CD4-positive, alpha-beta T cell (primary cell): ENCODE results near the gene CDC37L1. TPM values are rescaled to one million over a fixed set of nuclear protein-coding genes. Genes with fewer than 3 reads are reported as not detected.

Experiments used
- ATAC-seq: fragments of 200-7000 bp; cut with Tn5 transposase; one replicate; pipeline ENCODE4 v1.10.0; 2022; ENCODE audit warnings: mild to moderate bottlenecking; ENCODE audit not compliant: poor library complexity
- CTCF ChIA-PET: fragments of 350-600 bp; sonication (Branson Sonifier 250); formaldehyde crosslinking; loops from one replicate; lab custom pipeline; 2021; ENCODE audit warnings: antibody characterized with exemption, inconsistent platforms; lab: Charles Lee
- POLR2A ChIA-PET: fragments of 350-600 bp; sonication (Branson Sonifier 250); formaldehyde crosslinking; loops from one replicate; lab custom pipeline; 2021; ENCODE audit warnings: antibody characterized with exemption, inconsistent platforms; lab: Charles Lee
- DNase-seq, 14 experiments: peaks; one replicate each; pipeline ENCODE4 v3.0.0-alpha.2; 2013 to 2020; ENCODE audit warnings: mixed read lengths in 2 of 14
- H3K27ac ChIP-seq, 2 donors: one replicate each; pipeline versions ENCODE4 v1.5.1 to v1.7.0; 2013; ENCODE audit warnings: low read length in 2 of 2, low read depth in 1 of 2, mild to moderate bottlenecking in 1 of 2
- H3K27me3 ChIP-seq, 2 experiments: 1 replicate in 1 of 2; 2 replicates in 1 of 2; pipeline versions ENCODE4 v1.6.1 to v1.7.0; 2013; ENCODE audit warnings: low read length in 2 of 2, control low read depth in 1 of 2, mild to moderate bottlenecking in 1 of 2, moderate library complexity in 1 of 2; ENCODE audit not compliant: insufficient read depth in 2 of 2, control insufficient read depth in 1 of 2
- H3K36me3 ChIP-seq: one replicate; pipeline ENCODE4 v1.6.1; 2013; ENCODE audit warnings: low read length, control low read depth; ENCODE audit not compliant: insufficient read depth
- H3K4me1 ChIP-seq: one replicate; pipeline ENCODE4 v1.6.1; 2013; ENCODE audit warnings: low read length, control low read depth; ENCODE audit not compliant: insufficient read depth
- H3K4me3 ChIP-seq: one replicate; pipeline ENCODE4 v1.5.1; 2013; ENCODE audit warnings: mild to moderate bottlenecking, low read length, moderate library complexity
- H3K9me3 ChIP-seq, 2 experiments: 1 replicate in 1 of 2; 2 replicates in 1 of 2; pipeline versions ENCODE4 v1.6.1 to v1.7.0; 2013; ENCODE audit warnings: low read length in 2 of 2, mild to moderate bottlenecking in 2 of 2, control low read depth in 1 of 2, moderate library complexity in 1 of 2; ENCODE audit not compliant: control insufficient read depth in 1 of 2, insufficient read depth in 1 of 2
- H3K27ac Mint-ChIP-seq: one replicate; pipeline ENCODE4 v1.8.0; 2020; ENCODE audit warnings: mixed read lengths
- H3K27me3 Mint-ChIP-seq: one replicate; pipeline ENCODE4 v1.8.0; 2021; ENCODE audit warnings: mixed read lengths
- H3K36me3 Mint-ChIP-seq: one replicate; pipeline ENCODE4 v1.8.0; 2021; ENCODE audit warnings: low read depth, mixed read lengths
- H3K4me1 Mint-ChIP-seq: one replicate; pipeline ENCODE4 v1.8.0; 2021; ENCODE audit warnings: low read depth, mixed read lengths
- H3K4me3 Mint-ChIP-seq: one replicate; pipeline ENCODE4 v1.8.0; 2020; ENCODE audit warnings: mild to moderate bottlenecking, mixed read lengths
- H3K9me3 Mint-ChIP-seq: one replicate; pipeline ENCODE4 v1.8.0; 2020; ENCODE audit warnings: mixed read lengths
- intact Hi-C, 2 experiments: fragments of 100-400 bp; cut with DNase I in 1 of 2; cut with micrococcal nuclease in 1 of 2; formaldehyde crosslinking; loops; one replicate each; pipeline versions ENCODE4 v1.15.1 to v1.9.0; 2023 to 2025; cut with DNase I, micrococcal nuclease
- total RNA-seq, 174 experiments: library from RNA in 2 of 174; stranded (reverse) in 2 of 174; gene quantifications; one replicate each; pipeline ENCODE4 v1.2.3 and lab custom pipeline; 2021 to 2026
- TF ChIP-seq, protein P1 (sequence below): fragments of 200-600 bp; IDR thresholded peaks from one replicate; pipeline ENCODE4 v1.8.0; 2022; ENCODE audit warnings: antibody characterized with exemption, mild to moderate bottlenecking

The CDC37L1 gene
- total RNA-seq, 2 experiments from 2014 or later: 49.1 to 53.4 TPM

DNA sequence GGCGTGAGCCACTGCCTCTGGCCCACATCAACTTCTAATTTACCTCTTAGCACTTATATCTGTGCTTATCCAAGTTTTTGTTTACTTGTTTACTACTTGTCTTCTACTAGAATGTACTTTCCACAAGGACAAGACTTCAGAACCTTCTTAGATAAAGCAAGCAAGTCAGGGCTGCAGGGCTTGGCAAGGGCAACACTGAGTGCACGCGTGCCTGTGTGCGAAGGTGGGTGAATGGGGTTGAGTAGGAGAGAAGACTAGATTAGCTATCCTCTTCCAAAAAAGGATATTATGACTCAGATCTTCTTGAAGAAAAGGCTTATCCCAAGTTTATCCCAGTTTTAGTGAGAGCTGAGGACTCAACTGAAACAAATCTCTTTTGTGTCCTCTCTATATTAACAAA, 42.4 kb downstream of the CDC37L1 start:
- H3K27ac Mint-ChIP-seq: no peak overlapping the region
- ATAC-seq: no peak
- H3K27me3 Mint-ChIP-seq: no peaks in the 10 kb centered on the region
- no peak overlapping the region for H3K27ac ChIP-seq
- peaks cover 79% of the 10 kb centered on the region for H3K36me3 Mint-ChIP-seq
- no peaks in the 10 kb centered on the region for H3K27me3 ChIP-seq
- TF ChIP-seq, protein P1, sequence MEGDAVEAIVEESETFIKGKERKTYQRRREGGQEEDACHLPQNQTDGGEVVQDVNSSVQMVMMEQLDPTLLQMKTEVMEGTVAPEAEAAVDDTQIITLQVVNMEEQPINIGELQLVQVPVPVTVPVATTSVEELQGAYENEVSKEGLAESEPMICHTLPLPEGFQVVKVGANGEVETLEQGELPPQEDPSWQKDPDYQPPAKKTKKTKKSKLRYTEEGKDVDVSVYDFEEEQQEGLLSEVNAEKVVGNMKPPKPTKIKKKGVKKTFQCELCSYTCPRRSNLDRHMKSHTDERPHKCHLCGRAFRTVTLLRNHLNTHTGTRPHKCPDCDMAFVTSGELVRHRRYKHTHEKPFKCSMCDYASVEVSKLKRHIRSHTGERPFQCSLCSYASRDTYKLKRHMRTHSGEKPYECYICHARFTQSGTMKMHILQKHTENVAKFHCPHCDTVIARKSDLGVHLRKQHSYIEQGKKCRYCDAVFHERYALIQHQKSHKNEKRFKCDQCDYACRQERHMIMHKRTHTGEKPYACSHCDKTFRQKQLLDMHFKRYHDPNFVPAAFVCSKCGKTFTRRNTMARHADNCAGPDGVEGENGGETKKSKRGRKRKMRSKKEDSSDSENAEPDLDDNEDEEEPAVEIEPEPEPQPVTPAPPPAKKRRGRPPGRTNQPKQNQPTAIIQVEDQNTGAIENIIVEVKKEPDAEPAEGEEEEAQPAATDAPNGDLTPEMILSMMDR: no peak
- no peaks in the 10 kb centered on the region for H3K9me3 ChIP-seq
- no peak overlapping the region for H3K4me3 Mint-ChIP-seq
- H3K36me3 ChIP-seq: peaks cover 35% of the 10 kb centered on the region
- no peaks in the 10 kb centered on the region for H3K9me3 Mint-ChIP-seq
- H3K4me1 ChIP-seq: no peaks in the 10 kb centered on the region
- POLR2A ChIA-PET: interaction anchor here (1.1 kb wide), 1 partner anchor 19 kb away, joined by 4 read pairs; the partner anchor contains the start of gene AK3
- intact Hi-C loops: no loop called here
- DNase-seq: no peak
- peaks cover 14% of the 10 kb centered on the region for H3K4me1 Mint-ChIP-seq
- no peak overlapping the region for H3K4me3 ChIP-seq
- CTCF ChIA-PET: interaction anchor here (0.7 kb wide), 1 partner anchor 55 kb away, joined by 3 read pairs; no protein-coding TSS in a partner anchor

DNA sequence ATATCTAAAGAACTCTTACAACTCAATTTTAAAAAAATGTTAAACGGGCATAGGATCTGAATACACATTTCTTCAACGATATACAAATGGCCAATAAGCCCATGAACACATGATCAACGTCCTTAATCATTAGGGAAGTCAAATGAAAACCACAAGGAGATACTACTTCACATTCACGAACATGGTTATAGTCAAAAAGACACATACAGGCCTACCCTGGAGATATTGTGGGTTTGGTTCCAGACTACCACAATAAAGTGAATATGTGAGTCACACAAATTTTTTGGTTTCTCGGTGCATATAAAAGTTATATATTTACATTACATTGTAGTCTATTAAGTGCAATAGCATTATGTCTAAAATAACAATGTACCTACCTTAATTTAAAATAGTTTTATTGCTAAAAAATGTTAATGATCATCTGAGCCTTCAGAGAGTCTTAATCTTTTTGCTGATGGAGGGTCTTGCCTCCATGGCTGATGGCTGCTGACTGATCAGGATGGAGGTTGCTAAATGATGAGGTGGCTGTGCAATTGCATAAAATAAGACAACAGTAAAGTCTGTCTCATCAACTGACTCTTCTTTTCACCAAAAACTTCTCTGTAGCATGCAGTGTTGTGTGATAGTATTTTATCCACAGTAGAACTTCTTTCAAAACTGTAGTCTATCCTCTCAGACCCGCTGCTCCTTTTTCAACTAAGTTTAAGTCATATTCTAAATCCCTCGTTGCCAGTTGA, 46.5 kb downstream of the CDC37L1 start:
- H3K4me1 ChIP-seq: no peaks in the 10 kb centered on the region
- no peaks in the 10 kb centered on the region for H3K27me3 Mint-ChIP-seq
- TF ChIP-seq, protein P1: no peak
- H3K27me3 ChIP-seq: no peaks in the 10 kb centered on the region
- no peaks in the 10 kb centered on the region for H3K9me3 ChIP-seq
- ChIA-PET CTCF (no interaction called here), POLR2A (no interaction called here)
- ATAC-seq (peak; percentile 32), DNase-seq (no peak)
- H3K4me3 ChIP-seq: no peak overlapping the region
- H3K27ac Mint-ChIP-seq: no peak overlapping the region
- no peaks in the 10 kb centered on the region for H3K9me3 Mint-ChIP-seq
- intact Hi-C loops: no loop called here
- peaks cover 12% of the 10 kb centered on the region for H3K36me3 ChIP-seq
- no peak overlapping the region for H3K4me3 Mint-ChIP-seq
- H3K36me3 Mint-ChIP-seq: peaks cover 51% of the 10 kb centered on the region
- H3K27ac ChIP-seq: no peak overlapping the region
- peaks cover 33% of the 10 kb centered on the region for H3K4me1 Mint-ChIP-seq

- Histone ChIP-seq H3K27me3 (no peaks in the 10 kb centered on the region), H3K4me3 (no peak overlapping the region), H3K4me1 (no peaks in the 10 kb centered on the region), H3K36me3 (peaks cover 1% of the 10 kb centered on the region), H3K27ac (no peak overlapping the region), H3K9me3 (no peaks in the 10 kb centered on the region)
- TF ChIP-seq, protein P1: no peak
- intact Hi-C loops: no loop called here
- no peak for DNase-seq
- Mint-ChIP-seq H3K36me3 (peaks cover 44% of the 10 kb centered on the region), H3K27ac (no peak overlapping the region), H3K4me3 (no peak overlapping the region), H3K27me3 (no peaks in the 10 kb centered on the region), H3K4me1 (peaks cover 42% of the 10 kb centered on the region), H3K9me3 (no peaks in the 10 kb centered on the region)
- ChIA-PET CTCF (interaction anchor here (0.7 to 1.7 kb wide), 2 partner anchors 22 to 26 kb away, joined by 3 read pairs; no protein-coding TSS in a partner anchor), POLR2A (interaction anchor here (1.4 kb wide), 1 partner anchor 13 kb away, joined by 6 read pairs; the partner anchor contains the start of gene AK3)
- ATAC-seq: no peak
Measured at GRCh38 chr9:4727593-4727992, 48.2 kb downstream of the CDC37L1 start.
